Body of pancreas (tissue), 4 donors: ENCODE results near the gene IFT80.

Source experiments
- POLR2A ChIP-seq, 3 donors: fragments of 450-650 bp; IDR thresholded peaks; one replicate each; pipeline ENCODE4 v1.6.1; 2016; ENCODE audit warnings: antibody characterized with exemption in 3 of 3, mild to moderate bottlenecking in 2 of 3
- TF ChIP-seq, protein P1 (sequence below), 7 experiments: fragments of 450-650 bp in 4 of 7; fragments of 200-600 bp in 3 of 7; sonication (generic) in 3 of 7; IDR thresholded peaks; one replicate each; pipeline ENCODE4 v1.5.1; 2016 to 2019; ENCODE audit warnings: antibody characterized with exemption in 7 of 7

DNA sequence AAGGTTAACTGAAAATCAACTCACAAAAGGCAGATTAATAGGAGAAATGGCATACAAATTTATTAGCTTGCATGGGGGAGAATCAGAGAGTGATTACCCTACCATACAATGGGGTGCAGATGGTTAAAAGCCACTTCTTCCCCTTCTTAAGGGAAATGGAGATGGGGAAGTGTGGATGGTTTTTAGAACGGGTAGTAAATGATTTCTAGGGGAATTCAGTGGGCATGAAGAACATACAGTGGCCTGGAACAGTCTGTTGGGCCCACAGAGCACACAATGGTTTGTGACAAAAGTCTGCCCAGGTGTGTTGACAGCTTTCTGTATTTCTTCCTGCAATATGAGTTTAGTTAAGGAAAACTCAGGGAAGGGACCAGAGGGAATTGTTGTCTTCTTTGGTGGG is 112.8 kb downstream of the IFT80 start:
- TF ChIP-seq POLR2A (IDR thresholded peaks at IDR 0.05): no peak
- TF ChIP-seq, protein P1, sequence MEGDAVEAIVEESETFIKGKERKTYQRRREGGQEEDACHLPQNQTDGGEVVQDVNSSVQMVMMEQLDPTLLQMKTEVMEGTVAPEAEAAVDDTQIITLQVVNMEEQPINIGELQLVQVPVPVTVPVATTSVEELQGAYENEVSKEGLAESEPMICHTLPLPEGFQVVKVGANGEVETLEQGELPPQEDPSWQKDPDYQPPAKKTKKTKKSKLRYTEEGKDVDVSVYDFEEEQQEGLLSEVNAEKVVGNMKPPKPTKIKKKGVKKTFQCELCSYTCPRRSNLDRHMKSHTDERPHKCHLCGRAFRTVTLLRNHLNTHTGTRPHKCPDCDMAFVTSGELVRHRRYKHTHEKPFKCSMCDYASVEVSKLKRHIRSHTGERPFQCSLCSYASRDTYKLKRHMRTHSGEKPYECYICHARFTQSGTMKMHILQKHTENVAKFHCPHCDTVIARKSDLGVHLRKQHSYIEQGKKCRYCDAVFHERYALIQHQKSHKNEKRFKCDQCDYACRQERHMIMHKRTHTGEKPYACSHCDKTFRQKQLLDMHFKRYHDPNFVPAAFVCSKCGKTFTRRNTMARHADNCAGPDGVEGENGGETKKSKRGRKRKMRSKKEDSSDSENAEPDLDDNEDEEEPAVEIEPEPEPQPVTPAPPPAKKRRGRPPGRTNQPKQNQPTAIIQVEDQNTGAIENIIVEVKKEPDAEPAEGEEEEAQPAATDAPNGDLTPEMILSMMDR (IDR thresholded peaks at IDR 0.05): no peak
